A549 (cell line): ENCODE measurements around the gene MED12L. TPM values are rescaled to one million over a fixed set of nuclear protein-coding genes. Genes with fewer than 3 reads are reported as not detected.
A peak's percentile ranks its signal among the peaks of the same experiment; 100 is the strongest.

Source experiments
- ATAC-seq, 2 experiments: fragments of 200-7000 bp in 1 of 2; fragments of >200 bp in 1 of 2; cut with Nextera tagmentation in 1 of 2; cut with Tn5 transposase in 1 of 2; 3 replicates each; pipeline versions ENCODE4 v1.8.0 to v1.9.1; 2018 to 2020; ENCODE audit warnings: mild to moderate bottlenecking in 1 of 2, moderate library complexity in 1 of 2
- CTCF ChIA-PET: fragments of 300-600 bp; sonication (Branson Sonifier 250); formaldehyde crosslinking; extraction: SDS; loops from one replicate; lab custom pipeline; 2021; ENCODE audit warnings: antibody characterized with exemption, inconsistent platforms; lab: Yijun Ruan, JAX
- POLR2A ChIA-PET: fragments of 350-600 bp; formaldehyde crosslinking; extraction: SDS; loops from one replicate; lab custom pipeline; 2021; ENCODE audit warnings: antibody characterized with exemption, inconsistent platforms; lab: Yijun Ruan, JAX
- DNase-seq, 2 experiments: peaks; one replicate each; pipeline versions ENCODE4 v3.0.0 to v3.0.0-alpha.2; 2011 to 2016; ENCODE audit warnings: low read depth in 1 of 2, low spot score in 1 of 2
- FAIRE-seq: peaks from 2 replicates; lab custom pipeline; 2011; peaks lifted over from hg19 to GRCh38; lab: Jason Lieb, UNC
- H3K27ac ChIP-seq, 2 experiments: fragments of >200 bp; sonication (Bioruptor Twin); formaldehyde crosslinking; 3 replicates each; pipeline ENCODE4 v1.5.1; 2016 to 2017
- H3K4me1 ChIP-seq: fragments of >200 bp; sonication (Bioruptor Twin); formaldehyde crosslinking; 3 replicates; pipeline ENCODE4 v1.6.1; 2016
- H3K4me2 ChIP-seq: fragments of >200 bp; sonication (Bioruptor Twin); formaldehyde crosslinking; 3 replicates; pipeline ENCODE4 v1.6.1; 2016
- H3K4me3 ChIP-seq: fragments of >200 bp; sonication (Bioruptor Twin); formaldehyde crosslinking; 3 replicates; pipeline ENCODE4 v1.5.1; 2016
- H3K9me3 ChIP-seq: fragments of >200 bp; sonication (Bioruptor Twin); formaldehyde crosslinking; 3 replicates; pipeline ENCODE4 v1.6.1; 2016
- BHLHE40 ChIP-seq: IDR thresholded peaks from 2 replicates; pipeline ENCODE4 v1.6.1; 2012; ENCODE audit warnings: low read depth, low read length, inconsistent platforms
- EHMT2 ChIP-seq: fragments of 200-600 bp; sonication (generic); IDR thresholded peaks from 2 replicates; pipeline ENCODE4 v1.6.1; 2016; ENCODE audit warnings: antibody characterized with exemption, low read depth, mild to moderate bottlenecking, moderate library complexity
- ESRRA ChIP-seq: fragments of 150-350 bp; IDR thresholded peaks from 2 replicates; pipeline ENCODE4 v1.6.1; 2014; ENCODE audit warnings: mild to moderate bottlenecking, low read length, borderline replicate concordance
- FOSB ChIP-seq: fragments of 250-450 bp; sonication (Bioruptor Pico); IDR thresholded peaks from 2 replicates; pipeline ENCODE4 v1.5.0; 2020; ENCODE audit warnings: mild to moderate bottlenecking, moderate library complexity
- FOXS1 ChIP-seq: fragments of 250-450 bp; sonication (Bioruptor Pico); IDR thresholded peaks from 2 replicates; pipeline ENCODE4 v1.5.0; 2020; ENCODE audit warnings: mild to moderate bottlenecking, moderate library complexity
- HDAC2 ChIP-seq: fragments of 200-600 bp; sonication (generic); IDR thresholded peaks from 2 replicates; pipeline ENCODE4 v1.6.1; 2016
- JUN ChIP-seq, 2 experiments: fragments of >200 bp; sonication (Bioruptor Twin); formaldehyde crosslinking; IDR thresholded peaks; 2 replicates in 1 of 2; 3 replicates in 1 of 2; pipeline ENCODE4 v1.6.1; 2016 to 2017
- MAX ChIP-seq: IDR thresholded peaks from 2 replicates; pipeline ENCODE4 v1.6.1; 2012
- NFE2L2 ChIP-seq: fragments of 150-350 bp; conservative IDR thresholded peaks from 2 replicates; pipeline ENCODE4 v1.6.1; 2014; ENCODE audit warnings: low read length
- RCOR1 ChIP-seq: fragments of 150-350 bp; IDR thresholded peaks from 2 replicates; pipeline ENCODE4 v1.6.1; 2014; ENCODE audit warnings: antibody characterized with exemption, low read length, low read depth
- RNF2 ChIP-seq: fragments of 200-600 bp; sonication (generic); IDR thresholded peaks from 2 replicates; pipeline ENCODE4 v1.6.1; 2016; ENCODE audit warnings: low read depth, mild to moderate bottlenecking, antibody characterized with exemption, moderate library complexity, borderline replicate concordance
- SREBF2 ChIP-seq: fragments of 450-650 bp; IDR thresholded peaks from 2 replicates; pipeline ENCODE4 v1.6.1; 2014; ENCODE audit warnings: mild to moderate bottlenecking, moderate library complexity
- TFCP2L1 ChIP-seq: fragments of 250-450 bp; sonication (Bioruptor Pico); IDR thresholded peaks from 2 replicates; pipeline ENCODE4 v1.5.0; 2021; ENCODE audit warnings: mild to moderate bottlenecking
- TP53 ChIP-seq: fragments of 250-450 bp; sonication (Bioruptor Pico); IDR thresholded peaks from 2 replicates; pipeline ENCODE4 v1.5.0; 2021; ENCODE audit warnings: mild to moderate bottlenecking, moderate library complexity
- ZC3H11A ChIP-seq: fragments of 450-650 bp; IDR thresholded peaks from 2 replicates; pipeline ENCODE4 v1.6.1; 2014; ENCODE audit warnings: antibody characterized with exemption, mild to moderate bottlenecking
- ZFP36 ChIP-seq: fragments of 450-650 bp; IDR thresholded peaks from 2 replicates; pipeline ENCODE4 v1.6.1; 2014; ENCODE audit warnings: borderline replicate concordance; ENCODE audit not compliant: partially characterized antibody
- ZNF302 ChIP-seq: fragments of 250-450 bp; sonication (Bioruptor Pico); IDR thresholded peaks from 2 replicates; pipeline ENCODE4 v1.9.0; 2021; ENCODE audit warnings: inconsistent platforms, mild to moderate bottlenecking, moderate library complexity
- ZSCAN20 ChIP-seq: fragments of 250-450 bp; sonication (Bioruptor Pico); IDR thresholded peaks from 2 replicates; pipeline ENCODE4 v1.8.0; 2022; ENCODE audit warnings: mild to moderate bottlenecking, moderate library complexity
- WGBS: methylation state at CpG from one replicate; pipeline ENCODE4 v1.1.6; 2017; ENCODE audit errors: missing lambda C conversion rate; 5-methylcytosine and 5-hydroxymethylcytosine counted together
- polyA plus RNA-seq, 4 experiments: library from polyadenylated mRNA; depleted of rRNA in 3 of 4; stranded (reverse); fragments of >200 nt; fragmentation: RNase III in 1 of 4; extraction: RNeasy Plus Mini Kit Qiagen cat#74134 plus additional on column Dnase treatment in 1 of 4; gene quantifications; 2 replicates in 3 of 4; 3 replicates in 1 of 4; pipeline ENCODE4 v1.2.3, GENCODE V29; 2011 to 2017
- TF ChIP-seq, protein P1 (sequence below): fragments of 250-450 bp; sonication (Bioruptor Pico); IDR thresholded peaks from 2 replicates; pipeline ENCODE4 v1.5.0; 2021; ENCODE audit warnings: mild to moderate bottlenecking, moderate library complexity, borderline replicate concordance
- TF ChIP-seq, protein P2 (sequence below): fragments of 250-450 bp; sonication (Bioruptor Pico); IDR thresholded peaks from 2 replicates; pipeline ENCODE4 v1.5.0; 2020; ENCODE audit warnings: low read depth, mild to moderate bottlenecking, moderate library complexity
- TF ChIP-seq, protein P3 (sequence below): fragments of 450-650 bp; IDR thresholded peaks from 2 replicates; pipeline ENCODE4 v1.6.1; 2014; ENCODE audit warnings: antibody characterized with exemption

MED12L gene
- polyA plus RNA-seq, 2 of the 4 experiments (the other 2 are of a cell fraction), result 0.32 to 0.63 TPM

- POLR2A ChIA-PET, result interaction anchor here (0.6 to 2.5 kb wide), 5 partner anchors 11 to 1264 kb away, joined by 3 to 11 read pairs (median 4); partner anchors contain the start of gene GPR87
- ATAC-seq, result peak in 1 of 2 experiments; percentile 15; a peak in 1 of 6 replicates
- FAIRE-seq, result no peak
- peaks cover 26% of the 10 kb centered on the region for H3K4me1 ChIP-seq
- WGBS, result 92% methylated on average over 4 of the region's 4 CpGs
- TF ChIP-seq NFE2L2 (no peak), EHMT2 (no peak)
- H3K4me3 ChIP-seq, result no peak overlapping the region
- H3K27ac ChIP-seq, result peak overlapping the region; percentile 72 to 84
- H3K4me2 ChIP-seq, result peak overlapping the region; percentile 63
- no peaks in the 10 kb centered on the region for H3K9me3 ChIP-seq
- CTCF ChIA-PET, result interaction anchor here (0.6 to 6.1 kb wide), 10 partner anchors 10 to 533 kb away, joined by 3 to 47 read pairs (median 4); no protein-coding TSS in a partner anchor
- DNase-seq, result no peak
These were observed 220.3 kb downstream of the MED12L start for GRCh38 chr3:151305775-151306151.

DNA sequence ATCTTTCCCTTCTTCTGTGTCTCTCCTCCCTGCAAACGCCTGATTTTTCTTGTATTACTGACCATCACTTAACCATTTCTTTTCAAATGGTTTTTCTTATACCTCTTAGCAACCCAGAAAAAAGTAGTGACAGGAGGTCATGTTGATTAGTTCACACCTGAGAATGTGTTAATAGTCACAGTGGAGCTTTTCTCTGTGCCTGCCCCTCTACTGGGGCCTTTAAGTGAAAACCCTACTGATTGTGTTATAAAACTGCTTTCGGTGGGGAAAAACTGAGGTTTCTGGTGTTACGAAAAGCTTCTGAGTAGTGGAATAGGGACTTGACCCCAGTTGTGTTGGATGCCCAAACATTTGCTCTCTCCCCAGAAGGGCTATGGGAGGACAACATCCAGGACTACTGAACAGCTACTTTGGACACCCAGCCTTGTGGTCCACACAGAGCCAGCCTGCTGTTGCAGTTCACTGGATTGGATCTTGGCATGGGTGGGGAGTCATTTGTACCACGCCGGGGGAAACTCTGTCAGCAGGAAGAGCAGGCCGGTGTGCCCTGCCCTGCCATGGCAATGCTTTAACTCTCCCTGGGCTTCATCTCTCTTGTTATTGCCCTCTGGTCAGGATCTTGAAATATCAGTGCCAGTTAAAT lies 220.8 kb downstream of the MED12L start:
- no peak overlapping the region for H3K4me3 ChIP-seq
- ATAC-seq, result no peak
- no peak for DNase-seq
- no peak for FAIRE-seq
- H3K9me3 ChIP-seq, result no peaks in the 10 kb centered on the region
- peak overlapping the region; percentile 63; the same call in 2 of the 3 replicates for H3K4me2 ChIP-seq
- ChIA-PET POLR2A (interaction anchor here (1.8 to 2.5 kb wide), 2 partner anchors 10 to 22 kb away, joined by 5 to 11 read pairs; partner anchors contain the start of gene GPR87), CTCF (interaction anchor here (1.3 to 6.1 kb wide), 7 partner anchors 8 to 533 kb away, joined by 4 to 47 read pairs (median 9); partner anchors contain the start of gene GPR87)
- TF ChIP-seq BHLHE40 (no peak), ZC3H11A (no peak), ESRRA (no peak), HDAC2 (no peak), JUN (IDR thresholded peaks at IDR 0.05) (no peak), SREBF2 (no peak), ZNF302 (CRISPR knock-in tag) (no peak)
- TF ChIP-seq, protein P1, sequence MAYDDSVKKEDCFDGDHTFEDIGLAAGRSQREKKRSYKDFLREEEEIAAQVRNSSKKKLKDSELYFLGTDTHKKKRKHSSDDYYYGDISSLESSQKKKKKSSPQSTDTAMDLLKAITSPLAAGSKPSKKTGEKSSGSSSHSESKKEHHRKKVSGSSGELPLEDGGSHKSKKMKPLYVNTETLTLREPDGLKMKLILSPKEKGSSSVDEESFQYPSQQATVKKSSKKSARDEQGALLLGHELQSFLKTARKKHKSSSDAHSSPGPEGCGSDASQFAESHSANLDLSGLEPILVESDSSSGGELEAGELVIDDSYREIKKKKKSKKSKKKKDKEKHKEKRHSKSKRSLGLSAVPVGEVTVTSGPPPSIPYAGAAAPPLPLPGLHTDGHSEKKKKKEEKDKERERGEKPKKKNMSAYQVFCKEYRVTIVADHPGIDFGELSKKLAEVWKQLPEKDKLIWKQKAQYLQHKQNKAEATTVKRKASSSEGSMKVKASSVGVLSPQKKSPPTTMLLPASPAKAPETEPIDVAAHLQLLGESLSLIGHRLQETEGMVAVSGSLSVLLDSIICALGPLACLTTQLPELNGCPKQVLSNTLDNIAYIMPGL (CRISPR knock-in tag), result no peak
- peak overlapping the region; percentile 72 to 84 for H3K27ac ChIP-seq
- H3K4me1 ChIP-seq, result peaks cover 26% of the 10 kb centered on the region
- 93% methylated on average over 4 of the region's 6 CpGs for WGBS

DNA sequence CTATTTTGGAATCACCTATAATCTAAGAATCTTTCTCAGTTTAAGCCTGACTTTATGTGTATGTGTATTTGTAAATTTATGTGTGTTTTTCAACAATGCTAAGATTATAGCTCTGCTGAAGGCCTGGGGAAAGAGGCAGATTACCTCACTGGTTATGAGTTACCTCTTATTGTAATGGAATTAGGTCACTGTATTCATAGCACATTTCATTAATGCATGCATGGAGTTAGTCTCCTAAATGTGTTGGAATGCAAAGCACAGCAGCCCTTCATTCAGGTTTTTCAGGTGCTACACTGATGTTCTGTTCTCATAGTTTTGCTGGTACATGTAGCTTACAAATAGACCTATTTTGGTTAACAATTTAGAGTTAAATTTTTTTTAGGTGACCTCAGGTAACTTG lies 221.7 kb downstream of the MED12L start:
- Histone ChIP-seq H3K4me2 (no peak overlapping the region), H3K4me1 (peaks cover 26% of the 10 kb centered on the region), H3K9me3 (no peaks in the 10 kb centered on the region), H3K4me3 (no peak overlapping the region), H3K27ac (peak overlapping the region in 1 of 2 experiments; percentile 68; a peak in 2 of 6 replicates)
- ChIA-PET CTCF (interaction anchor here (1.1 to 6.1 kb wide), 6 partner anchors 9 to 532 kb away, joined by 3 to 47 read pairs (median 6); partner anchors contain the start of gene GPR87), POLR2A (no interaction called here)
- TF ChIP-seq SREBF2, result no peak
- TF ChIP-seq, protein P2, sequence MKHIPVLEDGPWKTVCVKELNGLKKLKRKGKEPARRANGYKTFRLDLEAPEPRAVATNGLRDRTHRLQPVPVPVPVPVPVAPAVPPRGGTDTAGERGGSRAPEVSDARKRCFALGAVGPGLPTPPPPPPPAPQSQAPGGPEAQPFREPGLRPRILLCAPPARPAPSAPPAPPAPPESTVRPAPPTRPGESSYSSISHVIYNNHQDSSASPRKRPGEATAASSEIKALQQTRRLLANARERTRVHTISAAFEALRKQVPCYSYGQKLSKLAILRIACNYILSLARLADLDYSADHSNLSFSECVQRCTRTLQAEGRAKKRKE (CRISPR knock-in tag), result no peak
- TF ChIP-seq TP53 (CRISPR knock-in tag), result no peak
- TF ChIP-seq, protein P3, sequence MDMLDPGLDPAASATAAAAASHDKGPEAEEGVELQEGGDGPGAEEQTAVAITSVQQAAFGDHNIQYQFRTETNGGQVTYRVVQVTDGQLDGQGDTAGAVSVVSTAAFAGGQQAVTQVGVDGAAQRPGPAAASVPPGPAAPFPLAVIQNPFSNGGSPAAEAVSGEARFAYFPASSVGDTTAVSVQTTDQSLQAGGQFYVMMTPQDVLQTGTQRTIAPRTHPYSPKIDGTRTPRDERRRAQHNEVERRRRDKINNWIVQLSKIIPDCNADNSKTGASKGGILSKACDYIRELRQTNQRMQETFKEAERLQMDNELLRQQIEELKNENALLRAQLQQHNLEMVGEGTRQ, result no peak
- TF ChIP-seq RNF2, result no peak
- no peak for TF ChIP-seq BHLHE40
- no peak for TF ChIP-seq FOSB (CRISPR knock-in tag)
- no peak for TF ChIP-seq TFCP2L1
- TF ChIP-seq ESRRA, result no peak
- no peak for TF ChIP-seq MAX
- no peak for TF ChIP-seq ZSCAN20 (CRISPR knock-in tag)
- no peak for TF ChIP-seq ZC3H11A
- TF ChIP-seq EHMT2, result no peak
- TF ChIP-seq ZFP36, result no peak
- TF ChIP-seq RCOR1, result no peak
- no peak for TF ChIP-seq FOXS1
- no peak for DNase-seq
- no peak for ATAC-seq
- FAIRE-seq, result no peak
